ENCODE measurements around the gene NFIB.

NFIB gene

GRCh38 chr9:14175778-14176177 is 138.2 kb downstream of the NFIB start:
- Mint-ChIP-seq H3K27ac (no peak overlapping the region), H3K36me3 (ENCODE audit: low read depth) (peaks cover 43% of the 10 kb centered on the region), H3K9me3 (no peaks in the 10 kb centered on the region), H3K4me3 (no peak overlapping the region), H3K27me3 (ENCODE audit: low read depth) (no peaks in the 10 kb centered on the region), H3K4me1 (peaks cover 42% of the 10 kb centered on the region)
- TF ChIP-seq CTCF (IDR thresholded peaks at IDR 0.05; ENCODE audit: unreplicated experiment in 3 of 3), result no peak

- Mint-ChIP-seq H3K27ac (peak overlapping the region; percentile 33 to 52 (median 39)), H3K9me3 (no peaks in the 10 kb centered on the region), H3K27me3 (ENCODE audit: low read depth) (no peaks in the 10 kb centered on the region), H3K36me3 (ENCODE audit: low read depth) (peaks cover 44% of the 10 kb centered on the region), H3K4me1 (peaks cover 32% of the 10 kb centered on the region), H3K4me3 (no peak overlapping the region)
- no peak for TF ChIP-seq CTCF (IDR thresholded peaks at IDR 0.05; ENCODE audit: unreplicated experiment in 3 of 3)
Measured at GRCh38 chr9:14173713-14174112, 140.2 kb downstream of the NFIB start.

GRCh38 chr9:14170973-14171596 is 142.9 kb downstream of the NFIB start:
- Mint-ChIP-seq H3K4me3 (no peak overlapping the region), H3K27ac (no peak overlapping the region), H3K9me3 (no peaks in the 10 kb centered on the region), H3K27me3 (ENCODE audit: low read depth) (no peaks in the 10 kb centered on the region), H3K4me1 (peaks cover 35% of the 10 kb centered on the region), H3K36me3 (ENCODE audit: low read depth) (peaks cover 49% of the 10 kb centered on the region)
- no peak for TF ChIP-seq CTCF (IDR thresholded peaks at IDR 0.05; ENCODE audit: unreplicated experiment in 3 of 3)

DNA sequence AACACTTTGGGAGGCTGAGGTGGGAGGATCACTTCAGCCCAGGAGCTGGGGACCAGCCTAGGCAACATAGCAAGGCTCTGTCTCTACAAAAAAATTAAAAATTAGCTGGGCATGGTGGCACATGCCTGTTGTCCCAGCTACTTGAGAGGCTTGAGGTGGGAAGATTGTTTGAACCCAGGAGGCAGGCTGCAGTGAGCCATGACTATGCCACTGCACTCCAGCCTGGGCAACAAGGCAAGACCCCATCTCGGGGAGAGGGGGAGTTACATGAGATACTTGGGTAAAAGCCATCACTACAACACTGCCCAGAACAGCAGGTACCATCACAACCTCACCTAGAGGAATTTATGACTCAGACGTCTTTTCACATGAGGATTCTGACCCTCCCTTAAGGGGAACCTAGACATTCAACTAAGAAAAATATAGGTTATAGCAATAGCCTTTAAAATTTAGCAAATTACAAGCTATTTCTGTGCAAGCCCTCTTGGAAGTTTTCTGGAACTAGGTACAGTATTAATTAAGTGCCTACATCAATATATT is 143.5 kb downstream of the NFIB start:
- Mint-ChIP-seq H3K36me3 (ENCODE audit: low read depth) (peaks cover 44% of the 10 kb centered on the region), H3K27ac (no peak overlapping the region), H3K4me3 (no peak overlapping the region), H3K27me3 (ENCODE audit: low read depth) (no peaks in the 10 kb centered on the region), H3K9me3 (no peaks in the 10 kb centered on the region), H3K4me1 (peaks cover 39% of the 10 kb centered on the region)
- no peak for TF ChIP-seq CTCF (IDR thresholded peaks at IDR 0.05; ENCODE audit: unreplicated experiment in 3 of 3)

DNA sequence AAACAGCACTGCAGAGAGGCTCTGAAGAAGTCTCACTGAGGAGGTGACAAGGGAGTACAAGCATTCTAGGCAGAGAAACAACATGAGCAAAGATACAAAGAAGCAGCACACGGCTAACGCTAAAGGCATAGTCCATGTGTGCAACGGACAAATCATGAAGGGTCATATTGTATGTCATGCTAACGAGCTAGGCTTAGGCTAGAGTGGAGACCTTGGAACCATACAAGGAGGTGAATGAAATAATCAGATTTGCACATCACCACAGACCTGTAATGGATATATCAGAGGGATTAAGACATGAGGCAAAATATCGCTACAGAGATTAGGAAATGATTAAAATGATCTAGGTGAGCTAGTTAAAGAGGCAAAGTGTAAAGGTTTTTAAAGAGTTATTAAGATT is 145.6 kb downstream of the NFIB start:
- Mint-ChIP-seq H3K9me3 (no peaks in the 10 kb centered on the region), H3K27ac (no peak overlapping the region), H3K4me1 (peaks cover 50% of the 10 kb centered on the region), H3K27me3 (ENCODE audit: low read depth) (no peaks in the 10 kb centered on the region), H3K4me3 (no peak overlapping the region), H3K36me3 (ENCODE audit: low read depth) (peaks cover 33% of the 10 kb centered on the region)
- TF ChIP-seq CTCF (IDR thresholded peaks at IDR 0.05; ENCODE audit: unreplicated experiment in 3 of 3), result no peak
